HG02870 (cell line): ENCODE results near the gene IKZF1.

Experiments used
- ATAC-seq: cut with Tn5 transposase; IDR thresholded peaks from one replicate; pipeline ENCODE4 v1.9.1; 2021; ENCODE audit warnings: mild to moderate bottlenecking, moderate library complexity; ENCODE audit not compliant: unreplicated experiment

Gene IKZF1

GRCh38 chr7:50436133-50436806 is 131.8 kb downstream of the IKZF1 start:
- ATAC-seq, result no peak

DNA sequence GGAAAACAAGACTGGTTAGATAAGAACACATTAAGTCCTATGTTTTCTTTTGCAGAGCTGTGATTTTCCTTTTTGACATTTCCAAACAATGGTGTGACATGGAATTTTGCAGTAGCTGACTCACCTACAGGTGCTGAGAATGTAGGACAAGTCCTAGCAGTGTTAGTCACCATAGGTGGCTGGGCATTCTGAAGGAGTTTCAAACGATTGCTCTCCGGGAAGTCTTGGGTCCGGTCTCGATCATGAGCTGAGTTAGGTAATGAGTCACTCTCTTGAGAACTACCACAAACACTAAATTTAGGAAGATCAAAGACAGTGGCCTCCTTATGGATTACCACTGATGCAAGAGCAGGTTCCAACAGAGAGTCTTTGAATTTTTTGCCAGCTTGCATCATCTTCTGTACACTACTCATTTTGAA is 142.0 kb downstream of the IKZF1 start:
- peak; percentile 42 for ATAC-seq

GRCh38 chr7:50448823-50449222 is 144.3 kb downstream of the IKZF1 start:
- peak; percentile 41 for ATAC-seq

- ATAC-seq, result peak; percentile 0
Measured at GRCh38 chr7:50449501-50449880, 145.0 kb downstream of the IKZF1 start.

DNA sequence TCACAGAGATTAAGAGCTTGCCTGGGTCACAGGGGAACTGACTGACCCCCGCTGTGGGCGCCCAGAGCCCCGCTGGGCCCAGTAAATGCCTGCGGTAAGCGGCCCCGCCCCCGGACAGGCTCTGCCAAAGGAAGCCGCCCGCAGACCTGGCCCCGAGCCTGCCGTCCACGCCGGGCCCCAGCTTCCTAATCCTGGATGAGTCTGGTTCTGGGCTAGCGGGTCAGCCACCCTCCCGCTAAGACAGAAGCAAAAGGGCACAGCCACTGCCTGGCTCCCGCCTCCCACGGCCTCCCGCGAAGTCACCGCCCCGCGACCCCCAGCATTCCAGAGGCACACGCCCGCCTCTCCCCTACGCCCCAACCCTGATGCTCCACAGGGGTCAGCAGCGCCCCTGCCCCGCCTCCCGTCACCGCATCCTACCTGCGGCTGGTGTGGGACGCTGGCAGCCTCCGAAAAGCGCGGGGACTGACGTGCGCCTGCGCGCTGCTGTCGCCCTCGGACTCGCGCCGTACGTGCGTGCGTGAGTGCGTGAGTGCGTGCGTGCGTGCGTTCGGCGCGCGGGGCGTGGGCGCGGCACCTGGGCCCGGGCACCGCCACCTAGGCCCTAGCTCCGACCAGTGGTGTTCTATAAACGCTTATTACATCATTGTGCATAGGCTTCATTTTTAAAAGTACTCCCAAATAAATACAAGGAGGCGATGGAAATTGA is 145.5 kb downstream of the IKZF1 start, which contains the start of gene FIGNL1:
Gene FIGNL1 (minus strand): TSS at position 470 of the 709 bp plus-strand sequence. CDS start 3,063 bp downstream, outside the sequence.
- ATAC-seq, result peak; percentile 78

DNA sequence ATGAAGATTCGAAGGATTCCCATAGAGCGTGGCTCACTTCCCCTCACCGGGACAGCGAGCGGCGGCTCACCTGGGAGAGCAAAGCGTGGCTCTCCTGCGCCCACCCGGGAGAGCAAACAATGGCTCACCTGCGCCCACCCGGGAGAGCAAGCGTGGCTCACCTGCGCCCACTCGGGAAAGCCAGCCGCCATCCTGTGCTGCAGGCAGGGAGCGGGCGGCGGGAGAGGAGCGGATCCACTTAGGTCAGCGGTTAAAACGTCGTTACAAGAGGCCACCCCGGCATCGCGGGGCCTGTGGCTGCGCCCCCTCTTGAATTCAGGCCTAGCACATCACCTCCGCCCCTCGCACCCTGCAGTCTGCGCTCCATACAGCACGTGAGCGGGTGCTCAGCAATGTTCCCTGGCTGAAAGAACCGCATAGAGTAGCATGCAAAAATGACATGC is 146.1 kb downstream of the IKZF1 start:
- peak; percentile 9 for ATAC-seq
